Astrocyte (in vitro differentiated cells and primary cell): ENCODE data around the gene RUFY1.

Source experiments
- CTCF ChIP-seq: IDR thresholded peaks from 2 replicates; pipeline ENCODE4 v1.5.1; 2011; ENCODE audit warnings: low read depth, mild to moderate bottlenecking, inconsistent platforms, low read length, moderate library complexity; ENCODE audit not compliant: insufficient read depth
- EZH2 ChIP-seq: IDR thresholded peaks from 2 replicates; pipeline ENCODE4 v1.6.1; 2012; ENCODE audit warnings: mild to moderate bottlenecking, low read length, inconsistent platforms; ENCODE audit not compliant: insufficient read depth

GRCh38 chr5:179618923-179619554 is 68.7 kb downstream of the RUFY1 start:
- no peak for TF ChIP-seq CTCF
- no peak for TF ChIP-seq EZH2
